K562 (cell line): ENCODE data around the gene GARNL3. TPM values are rescaled to one million over a fixed set of nuclear protein-coding genes. Genes with fewer than 3 reads are reported as not detected.

ENCODE experiments used
- ATAC-seq: fragments of 200-7000 bp; cut with Tn5 transposase; 3 replicates; pipeline ENCODE4 v1.9.1; 2020; ENCODE audit warnings: moderate library complexity
- BruUV-seq: library from RNA; stranded (reverse); fragments of 400-500 nt; replicated peaks from 2 replicates; lab custom pipeline; 2021; lab: Mats Ljungman, UMichigan
- CTCF ChIA-PET: fragments of 300-600 bp; formaldehyde crosslinking; extraction: SDS; loops from one replicate; lab custom pipeline; 2021; ENCODE audit warnings: low intra/inter-chr PET ratio; lab: Yijun Ruan, JAX
- POLR2A ChIA-PET: fragments of 300-600, 350-650 bp; sonication (Branson Sonifier 250); formaldehyde crosslinking; extraction: SDS; loops from one replicate; lab custom pipeline; 2021; ENCODE audit warnings: antibody characterized with exemption, inconsistent platforms; lab: Yijun Ruan, JAX
- DNase-seq, 4 experiments: peaks; one replicate each; pipeline versions ENCODE4 v3.0.0 to v3.0.0-alpha.2; 2011 to 2018; ENCODE audit warnings: low spot score in 3 of 4, mixed read lengths in 3 of 4; ENCODE audit errors: extremely low read depth in 1 of 4
- FAIRE-seq: peaks from 2 replicates; lab custom pipeline; 2011; peaks lifted over from hg19 to GRCh38; lab: Jason Lieb, UNC
- H2AFZ ChIP-seq: 2 replicates; pipeline ENCODE4 v1.6.0; 2011; ENCODE audit warnings: low read depth, low read length, control low read depth, inconsistent platforms
- H3K27ac ChIP-seq: fragments of 200-600 bp; 3 replicates; pipeline ENCODE4 v1.8.0; 2011; ENCODE audit warnings: low read depth, mild to moderate bottlenecking, control low read depth, inconsistent platforms, low read length, moderate library complexity, mixed read lengths; ENCODE audit errors: extremely low read depth
- H3K27me3 ChIP-seq, 2 experiments: fragments of 300-600 bp in 1 of 2; 2 replicates in 1 of 2; 3 replicates in 1 of 2; pipeline versions ENCODE4 v1.6.0 to v1.8.0; 2011; ENCODE audit warnings: inconsistent platforms in 2 of 2, low read length in 2 of 2, mild to moderate bottlenecking in 1 of 2, mixed read lengths in 1 of 2, moderate library complexity in 1 of 2; ENCODE audit not compliant: control insufficient read depth in 2 of 2, insufficient read depth in 2 of 2
- H3K36me3 ChIP-seq: fragments of 300-600 bp; 3 replicates; pipeline ENCODE4 v1.8.0; 2011; ENCODE audit warnings: mild to moderate bottlenecking, low read length, inconsistent platforms; ENCODE audit not compliant: control insufficient read depth, insufficient read depth
- H3K4me1 ChIP-seq, 2 experiments: fragments of 200-600 bp in 1 of 2; replicated peaks in 1 of 2; 2 replicates in 1 of 2; 3 replicates in 1 of 2; pipeline versions ENCODE4 v1.5.1 to v1.8.0; 2011; ENCODE audit warnings: inconsistent platforms in 2 of 2, low read length in 2 of 2, mild to moderate bottlenecking in 1 of 2, mixed read lengths in 1 of 2, moderate library complexity in 1 of 2; ENCODE audit not compliant: control insufficient read depth in 2 of 2, insufficient read depth in 2 of 2
- H3K4me2 ChIP-seq: 2 replicates; pipeline ENCODE4 v1.6.1; 2011; ENCODE audit warnings: low read length, control low read depth, inconsistent platforms, mixed read lengths; ENCODE audit not compliant: insufficient read depth
- H3K4me3 ChIP-seq: fragments of 200-600 bp; sonication (generic), shearing (Covaris generic); 2 replicates; pipeline ENCODE4 v1.5.1; 2016; ENCODE audit warnings: control low read depth, inconsistent platforms
- H3K79me2 ChIP-seq: fragments of 200-600 bp; 3 replicates; pipeline ENCODE4 v1.8.0; 2011; ENCODE audit warnings: low read length, inconsistent platforms; ENCODE audit not compliant: control insufficient read depth, insufficient read depth
- H3K9ac ChIP-seq, 2 experiments: 2 replicates each; pipeline versions ENCODE4 v1.6.0 to v1.6.1; 2011; ENCODE audit warnings: low read depth in 2 of 2, low read length in 2 of 2, control low read depth in 1 of 2, inconsistent platforms in 1 of 2, mild to moderate bottlenecking in 1 of 2, mixed read lengths in 1 of 2; ENCODE audit not compliant: insufficient read depth in 1 of 2
- H3K9me1 ChIP-seq: one replicate; pipeline ENCODE4 v1.6.0; 2011; ENCODE audit warnings: inconsistent platforms, mild to moderate bottlenecking, low read length, moderate library complexity; ENCODE audit not compliant: control insufficient read depth, insufficient read depth
- H3K9me3 ChIP-seq: replicated peaks from 2 replicates; pipeline ENCODE4 v1.5.1; 2011; ENCODE audit warnings: low read depth, low read length, inconsistent platforms; ENCODE audit not compliant: control insufficient read depth, insufficient read depth
- H4K20me1 ChIP-seq: replicated peaks from 2 replicates; pipeline ENCODE4 v1.6.1; 2011; ENCODE audit warnings: low read length, inconsistent platforms, mixed read lengths; ENCODE audit not compliant: control insufficient read depth, insufficient read depth
- CEBPB ChIP-seq: fragments of 450-650 bp; IDR thresholded peaks from 2 replicates; pipeline ENCODE4 v1.6.1; 2016; ENCODE audit warnings: missing genetic modification characterization, missing compliant biosample characterization
- CEBPG ChIP-seq, 3 experiments: fragments of 200-800 bp in 1 of 3; sonication (Bioruptor generic) in 1 of 3; sonication (generic) in 1 of 3; formaldehyde crosslinking in 1 of 3; IDR thresholded peaks in 2 of 3; conservative IDR thresholded peaks in 1 of 3; 2 replicates each; pipeline versions ENCODE4 v1.6.1 to v1.8.0; 2016 to 2022; ENCODE audit warnings: missing compliant biosample characterization in 2 of 3, missing genetic modification characterization in 2 of 3, mild to moderate bottlenecking in 1 of 3, missing genetic modification reagents in 1 of 3
- NFIC ChIP-seq: fragments of 450-650 bp; IDR thresholded peaks from 2 replicates; pipeline ENCODE4 v1.6.1; 2017; ENCODE audit warnings: mild to moderate bottlenecking, inconsistent platforms
- ZNF121 ChIP-seq: sonication (generic); formaldehyde crosslinking; conservative IDR thresholded peaks from 2 replicates; pipeline ENCODE4 v1.8.0; 2022; ENCODE audit warnings: missing genetic modification reagents
- WGBS: fragments of 100-300 bp; shearing (Covaris generic); methylation state at CpG from one replicate; pipeline ENCODE4 v1.1.6; 2016; ENCODE audit warnings: low coverage, mixed read lengths; ENCODE audit not compliant: insufficient coverage; ENCODE audit errors: missing lambda C conversion rate; 5-methylcytosine and 5-hydroxymethylcytosine counted together
- in situ Hi-C: fragments of 300-500 bp; cut with MboI; formaldehyde crosslinking; loops from 4 replicates; pipeline ENCODE4 v1.15.0; 2018; ENCODE audit warnings: inconsistent platforms, mixed read lengths
- intact Hi-C: fragments of 100-400 bp; cut with micrococcal nuclease; formaldehyde crosslinking; loops from 2 replicates; pipeline ENCODE4 v1.14.2; 2022
- polyA plus RNA-seq, 8 experiments: library from polyadenylated mRNA; depleted of rRNA in 4 of 8; stranded (reverse) in 5 of 8; unstranded in 3 of 8; fragments of >200 nt; fragmentation: Nextera tagmentation in 2 of 8; fragmentation: Illumina TruSeq in 1 of 8; extraction: Ambion mirVana in 2 of 8; extraction: Trizol in 1 of 8; gene quantifications; 2 replicates each; pipeline versions ENCODE4 v1.2.1 to v1.2.3, GENCODE V29; 2011 to 2014; ENCODE audit warnings: inconsistent platforms in 1 of 8, missing spikeins in 1 of 8
- total RNA-seq, 7 experiments: library from RNA; depleted of rRNA in 6 of 7; stranded (reverse); fragments of >200 nt in 6 of 7; fragmentation: Illumina TruSeq in 2 of 7; extraction: Trizol in 2 of 7; gene quantifications; 2 replicates each; pipeline versions ENCODE4 v1.2.1 to v1.2.3, GENCODE V29; 2011 to 2021; ENCODE audit warnings: low replicate concordance in 1 of 7
- TF ChIP-seq, protein P1 (sequence below): IDR thresholded peaks from 2 replicates; pipeline ENCODE4 v1.6.1; 2016; ENCODE audit warnings: missing genetic modification characterization, missing compliant biosample characterization
- TF ChIP-seq, protein P2 (sequence below): fragments of 250-450 bp; sonication (Bioruptor Pico); IDR thresholded peaks from 2 replicates; pipeline ENCODE4 v1.4.0; 2020
- TF ChIP-seq, protein P3 (sequence below): fragments of 250-450 bp; sonication (Bioruptor Pico); IDR thresholded peaks from 2 replicates; pipeline ENCODE4 v1.4.0; 2020; ENCODE audit warnings: mild to moderate bottlenecking, moderate library complexity

The GARNL3 gene
- total and polyA plus RNA-seq, 9 of the 15 experiments (the other 6 are each of a cell fraction or from before 2014, with no cell fraction given): 0.35 to 2.7 (median 1.6) TPM

DNA sequence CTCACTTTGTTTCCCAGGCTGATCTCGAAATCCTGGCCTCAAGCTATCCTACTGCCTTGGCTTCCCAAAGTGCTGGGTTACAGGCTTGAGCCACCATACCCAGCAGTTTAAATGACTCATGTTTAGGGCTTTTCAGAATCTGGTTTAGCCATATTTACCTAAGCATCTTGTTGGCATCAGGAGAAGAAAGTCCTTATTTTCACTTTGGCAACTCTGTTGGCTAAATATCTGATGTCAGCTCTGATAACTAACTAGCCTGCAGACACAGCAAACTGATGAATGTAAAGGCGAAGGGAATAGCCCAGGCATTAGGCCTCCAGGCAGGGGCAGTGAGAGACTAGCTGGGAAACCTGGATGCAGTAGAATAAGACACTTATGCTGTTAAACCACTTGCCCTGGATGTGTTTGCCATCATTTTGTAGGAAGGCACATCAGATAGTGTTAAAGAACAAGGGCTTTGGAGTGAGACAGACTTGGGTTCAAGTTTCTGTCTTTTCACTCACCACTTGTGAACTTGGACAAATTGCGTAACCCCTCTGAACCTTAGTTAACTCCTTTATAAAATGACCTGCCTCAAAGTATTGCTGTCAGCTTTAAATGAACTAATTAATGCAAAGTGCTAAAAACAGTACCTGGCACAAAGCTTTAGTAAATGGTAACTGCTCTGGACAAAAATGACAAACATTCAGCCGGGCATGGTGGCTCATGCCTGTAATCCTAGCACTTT is 34.7 kb upstream of the GARNL3 start:
- WGBS: 15% methylated on average over 4 of the region's 4 CpGs
- Histone ChIP-seq H3K9ac (no peak overlapping the region), H3K9me1 (no peaks in the 10 kb centered on the region), H3K27me3 (peaks cover 0 to 9% of the 10 kb centered on the region in 2 experiments; a peak in 2 of 5 replicates), H2AFZ (no peak overlapping the region), H3K4me3 (no peak overlapping the region), H3K36me3 (no peaks in the 10 kb centered on the region), H4K20me1 (no peaks in the 10 kb centered on the region), H3K9me3 (no peaks in the 10 kb centered on the region), H3K79me2 (no peaks in the 10 kb centered on the region), H3K4me1 (peaks cover 0 to 10% of the 10 kb centered on the region in 2 experiments; a peak in 2 of 5 replicates), H3K27ac (no peak overlapping the region), H3K4me2 (no peak overlapping the region)
- intact Hi-C loops (loop anchor here (10.0 kb wide), 1 partner anchor 195 kb away; the partner anchor contains the start of gene ZNF79), in situ Hi-C loops (no loop called here)
- TF ChIP-seq, protein P1, sequence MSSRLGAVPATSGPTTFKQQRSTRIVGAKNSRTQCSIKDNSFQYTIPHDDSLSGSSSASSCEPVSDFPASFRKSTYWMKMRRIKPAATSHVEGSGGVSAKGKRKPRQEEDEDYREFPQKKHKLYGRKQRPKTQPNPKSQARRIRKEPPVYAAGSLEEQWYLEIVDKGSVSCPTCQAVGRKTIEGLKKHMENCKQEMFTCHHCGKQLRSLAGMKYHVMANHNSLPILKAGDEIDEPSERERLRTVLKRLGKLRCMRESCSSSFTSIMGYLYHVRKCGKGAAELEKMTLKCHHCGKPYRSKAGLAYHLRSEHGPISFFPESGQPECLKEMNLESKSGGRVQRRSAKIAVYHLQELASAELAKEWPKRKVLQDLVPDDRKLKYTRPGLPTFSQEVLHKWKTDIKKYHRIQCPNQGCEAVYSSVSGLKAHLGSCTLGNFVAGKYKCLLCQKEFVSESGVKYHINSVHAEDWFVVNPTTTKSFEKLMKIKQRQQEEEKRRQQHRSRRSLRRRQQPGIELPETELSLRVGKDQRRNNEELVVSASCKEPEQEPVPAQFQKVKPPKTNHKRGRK: no peak
- peak; percentile 45; the same call in 1 of the 2 replicates for TF ChIP-seq CEBPG (CRISPR knock-in tag; IDR thresholded peaks at IDR 0.05)
- peak; percentile 63 to 81 for TF ChIP-seq CEBPG (tag; conservative IDR thresholded peaks at IDR 0.05 in 1 of 2, IDR thresholded peaks at IDR 0.05 in 1 of 2)
- TF ChIP-seq CEBPB (tag): peak; percentile 89
- no peak for TF ChIP-seq NFIC
- no peak for TF ChIP-seq ZNF121 (CRISPR knock-in tag)
- TF ChIP-seq, protein P2, sequence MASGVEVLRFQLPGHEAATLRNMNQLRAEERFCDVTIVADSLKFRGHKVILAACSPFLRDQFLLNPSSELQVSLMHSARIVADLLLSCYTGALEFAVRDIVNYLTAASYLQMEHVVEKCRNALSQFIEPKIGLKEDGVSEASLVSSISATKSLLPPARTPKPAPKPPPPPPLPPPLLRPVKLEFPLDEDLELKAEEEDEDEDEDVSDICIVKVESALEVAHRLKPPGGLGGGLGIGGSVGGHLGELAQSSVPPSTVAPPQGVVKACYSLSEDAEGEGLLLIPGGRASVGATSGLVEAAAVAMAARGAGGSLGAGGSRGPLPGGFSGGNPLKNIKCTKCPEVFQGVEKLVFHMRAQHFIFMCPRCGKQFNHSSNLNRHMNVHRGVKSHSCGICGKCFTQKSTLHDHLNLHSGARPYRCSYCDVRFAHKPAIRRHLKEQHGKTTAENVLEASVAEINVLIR (CRISPR knock-in tag): no peak
- TF ChIP-seq, protein P3, sequence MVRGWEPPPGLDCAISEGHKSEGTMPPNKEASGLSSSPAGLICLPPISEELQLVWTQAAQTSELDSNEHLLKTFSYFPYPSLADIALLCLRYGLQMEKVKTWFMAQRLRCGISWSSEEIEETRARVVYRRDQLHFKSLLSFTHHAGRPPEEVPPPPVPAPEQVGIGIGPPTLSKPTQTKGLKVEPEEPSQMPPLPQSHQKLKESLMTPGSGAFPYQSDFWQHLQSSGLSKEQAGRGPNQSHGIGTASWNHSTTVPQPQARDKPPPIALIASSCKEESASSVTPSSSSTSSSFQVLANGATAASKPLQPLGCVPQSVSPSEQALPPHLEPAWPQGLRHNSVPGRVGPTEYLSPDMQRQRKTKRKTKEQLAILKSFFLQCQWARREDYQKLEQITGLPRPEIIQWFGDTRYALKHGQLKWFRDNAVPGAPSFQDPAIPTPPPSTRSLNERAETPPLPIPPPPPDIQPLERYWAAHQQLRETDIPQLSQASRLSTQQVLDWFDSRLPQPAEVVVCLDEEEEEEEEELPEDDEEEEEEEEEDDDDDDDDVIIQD (CRISPR knock-in tag): no peak
- BruUV-seq: no TSS peak
- ChIA-PET CTCF (no interaction called here), POLR2A (no interaction called here)
- DNase-seq (no peak), ATAC-seq (no peak), FAIRE-seq (no peak)
